H1 (cell line): ENCODE measurements around the gene PPP1R3G.

Source experiments
- ATF3 ChIP-seq: IDR thresholded peaks from 2 replicates; pipeline ENCODE4 v1.6.1; 2011; ENCODE audit warnings: low read depth, mild to moderate bottlenecking, low read length; ENCODE audit not compliant: insufficient read depth
- CHD2 ChIP-seq: IDR thresholded peaks from 2 replicates; pipeline ENCODE4 v1.6.1; 2012; ENCODE audit warnings: low read length, improper control_type of control experiment
- CREB1 ChIP-seq: IDR thresholded peaks from 2 replicates; pipeline ENCODE4 v1.6.1; 2012; ENCODE audit warnings: inconsistent platforms
- CTCF ChIP-seq, 3 experiments: IDR thresholded peaks; 1 replicate in 2 of 3; 2 replicates in 1 of 3; pipeline versions ENCODE4 v1.5.1 to v1.6.1; 2011; ENCODE audit warnings: low read length in 3 of 3, mild to moderate bottlenecking in 3 of 3, inconsistent platforms in 2 of 3, low read depth in 1 of 3, moderate library complexity in 1 of 3; ENCODE audit not compliant: insufficient read depth in 1 of 3; ENCODE audit errors: control extremely low read depth in 1 of 3
- EZH2 ChIP-seq: fragments of 200-600 bp; sonication (generic); IDR thresholded peaks from 2 replicates; pipeline ENCODE4 v1.7.1; 2012; ENCODE audit warnings: low read depth, mild to moderate bottlenecking, moderate library complexity, low read length, inconsistent platforms; ENCODE audit not compliant: severe bottlenecking
- GABPA ChIP-seq: IDR thresholded peaks from 2 replicates; pipeline ENCODE4 v1.6.1; 2011; ENCODE audit warnings: mild to moderate bottlenecking, low read length, moderate library complexity, borderline replicate concordance; ENCODE audit not compliant: insufficient read depth
- NRF1 ChIP-seq: IDR thresholded peaks from 2 replicates; pipeline ENCODE4 v1.6.1; 2011; ENCODE audit warnings: mild to moderate bottlenecking, low read depth, low read length, improper control_type of control experiment
- PHF8 ChIP-seq: fragments of 200-600 bp; sonication (generic); conservative IDR thresholded peaks from 2 replicates; pipeline ENCODE4 v1.7.1; 2012; ENCODE audit warnings: low read depth, mild to moderate bottlenecking, inconsistent platforms, low read length, moderate library complexity
- POLR2A ChIP-seq, 2 experiments: IDR thresholded peaks; 1 replicate in 1 of 2; 2 replicates in 1 of 2; pipeline ENCODE4 v1.6.1; 2011; ENCODE audit warnings: low read depth in 2 of 2, low read length in 2 of 2, mild to moderate bottlenecking in 2 of 2; ENCODE audit errors: control extremely low read depth in 1 of 2
- USF2 ChIP-seq: IDR thresholded peaks from 2 replicates; pipeline ENCODE4 v1.6.1; 2011; ENCODE audit warnings: low read length, improper control_type of control experiment

GRCh38 chr6:5099537-5099936 lies 14.4 kb downstream of the PPP1R3G start:
- TF ChIP-seq CTCF (IDR thresholded peaks at IDR 0.05; ENCODE audit: control extremely low read depth in 1 of 3, insufficient read depth in 1 of 3, low read depth in 1 of 3, low read length in 3 of 3) (no peak), CREB1 (no peak), EZH2 (no peak), ATF3 (no peak), CHD2 (no peak), POLR2A (IDR thresholded peaks at IDR 0.05; ENCODE audit: control extremely low read depth in 1 of 2, low read depth in 2 of 2, low read length in 2 of 2) (no peak), PHF8 (no peak), GABPA (no peak), NRF1 (no peak), USF2 (no peak)
